Subcutaneous abdominal adipose tissue (tissue), 5 donors: ENCODE data around the gene SNRK.
"Not testable (repeated sequence)": the region's sequence is repeated elsewhere in the genome, so short reads cannot be mapped to it uniquely, and the experiment has no call there.

Source experiments
- H3K27ac ChIP-seq: one replicate; pipeline ENCODE4 v1.7.0; 2013; ENCODE audit warnings: low read depth, mild to moderate bottlenecking, inconsistent platforms, low read length, moderate library complexity
- H3K27me3 ChIP-seq, 5 donors: one replicate each; pipeline ENCODE4 v1.7.0; 2013; ENCODE audit warnings: low read length in 5 of 5, inconsistent platforms in 1 of 5; ENCODE audit not compliant: control insufficient read depth in 5 of 5, insufficient read depth in 4 of 5
- H3K36me3 ChIP-seq, 5 donors: one replicate each; pipeline ENCODE4 v1.7.0; 2013; ENCODE audit warnings: low read length in 5 of 5; ENCODE audit not compliant: control insufficient read depth in 5 of 5, insufficient read depth in 5 of 5
- H3K4me1 ChIP-seq, 5 donors: one replicate each; pipeline ENCODE4 v1.7.0; 2013; ENCODE audit warnings: low read length in 5 of 5, mild to moderate bottlenecking in 3 of 5, moderate library complexity in 1 of 5; ENCODE audit not compliant: control insufficient read depth in 5 of 5, insufficient read depth in 5 of 5
- H3K4me3 ChIP-seq, 5 donors: one replicate each; pipeline ENCODE4 v1.7.0; 2013; ENCODE audit warnings: low read length in 5 of 5, low read depth in 1 of 5
- H3K9ac ChIP-seq, 5 donors: one replicate each; pipeline ENCODE4 v1.7.0; 2013; ENCODE audit warnings: low read length in 5 of 5, mild to moderate bottlenecking in 4 of 5, moderate library complexity in 3 of 5
- H3K9me3 ChIP-seq, 5 donors: one replicate each; pipeline ENCODE4 v1.7.0; 2013; ENCODE audit warnings: low read length in 5 of 5; ENCODE audit not compliant: control insufficient read depth in 5 of 5
- donor health status: healthy.
- donor health status: healthy.
- donor health status: healthy.
- donor health status: healthy.
- donor health status: healthy.

Gene SNRK

GRCh38 chr3:43345877-43346276 is 59.5 kb downstream of the SNRK start:
- H3K36me3 ChIP-seq, result peaks cover 38 to 96% (median 89%) of the 10 kb centered on the region in 5 donors

GRCh38 chr3:43346978-43347749 is 60.8 kb downstream of the SNRK start:
- H3K27ac ChIP-seq, result no peak overlapping the region
- H3K36me3 ChIP-seq, result peaks cover 38 to 89% (median 86%) of the 10 kb centered on the region in 5 donors
- peaks cover 0 to 7% (median 3%) of the 10 kb centered on the region in 5 donors for H3K9me3 ChIP-seq
- no peak overlapping the region for H3K4me3 ChIP-seq
- no peak overlapping the region for H3K9ac ChIP-seq
- peaks cover 0 to 32% (median 12%) of the 10 kb centered on the region in 5 donors for H3K4me1 ChIP-seq
- H3K27me3 ChIP-seq, result no peaks in the 10 kb centered on the region

More at GRCh38 chr3:43345877-43346276, 59.5 kb downstream of the SNRK start:
- no peak overlapping the region for H3K9ac ChIP-seq
- no peaks in the 10 kb centered on the region for H3K9me3 ChIP-seq
- peaks cover 0 to 32% (median 12%) of the 10 kb centered on the region in 5 donors for H3K4me1 ChIP-seq
- no peak overlapping the region for H3K27ac ChIP-seq
- H3K4me3 ChIP-seq, result no peak overlapping the region
- no peaks in the 10 kb centered on the region for H3K27me3 ChIP-seq

- H3K4me3 ChIP-seq, result no peak overlapping the region
- no peak overlapping the region for H3K27ac ChIP-seq
- no peaks in the 10 kb centered on the region for H3K27me3 ChIP-seq
- H3K4me1 ChIP-seq, result peaks cover 0 to 32% (median 12%) of the 10 kb centered on the region in 5 donors
- H3K9ac ChIP-seq, result no peak overlapping the region
- peaks cover 34 to 83% (median 80%) of the 10 kb centered on the region in 5 donors for H3K36me3 ChIP-seq
- H3K9me3 ChIP-seq, result peaks cover 3 to 13% (median 7%) of the 10 kb centered on the region in 5 donors
Measured at GRCh38 chr3:43347774-43348173, 61.4 kb downstream of the SNRK start.

DNA sequence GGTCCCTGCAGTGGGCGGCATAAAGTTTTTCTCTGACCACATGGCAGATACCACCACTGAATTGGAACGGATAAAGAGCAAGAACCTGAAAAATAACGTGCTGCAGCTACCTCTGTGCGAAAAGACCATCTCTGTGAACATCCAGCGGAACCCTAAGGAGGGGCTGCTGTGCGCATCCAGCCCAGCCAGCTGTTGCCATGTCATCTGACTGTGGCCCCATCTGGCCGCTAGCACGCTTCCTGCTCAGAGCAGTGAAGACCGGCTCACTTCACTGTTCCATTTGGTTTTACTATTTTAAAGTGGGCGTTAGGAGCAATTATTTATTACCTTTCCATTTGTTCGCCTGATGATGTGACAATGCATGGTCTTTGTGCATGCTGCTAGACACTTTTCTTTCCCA is 62.0 kb downstream of the SNRK start:
- Histone ChIP-seq H3K27me3 (no peaks in the 10 kb centered on the region), H3K36me3 (peaks cover 29 to 77% (median 75%) of the 10 kb centered on the region in 5 donors), H3K9ac (no peak overlapping the region), H3K4me3 (no peak overlapping the region), H3K27ac (no peak overlapping the region), H3K4me1 (peaks cover 0 to 30% (median 12%) of the 10 kb centered on the region in 5 donors), H3K9me3 (peaks cover 5 to 18% (median 11%) of the 10 kb centered on the region in 5 donors)

DNA sequence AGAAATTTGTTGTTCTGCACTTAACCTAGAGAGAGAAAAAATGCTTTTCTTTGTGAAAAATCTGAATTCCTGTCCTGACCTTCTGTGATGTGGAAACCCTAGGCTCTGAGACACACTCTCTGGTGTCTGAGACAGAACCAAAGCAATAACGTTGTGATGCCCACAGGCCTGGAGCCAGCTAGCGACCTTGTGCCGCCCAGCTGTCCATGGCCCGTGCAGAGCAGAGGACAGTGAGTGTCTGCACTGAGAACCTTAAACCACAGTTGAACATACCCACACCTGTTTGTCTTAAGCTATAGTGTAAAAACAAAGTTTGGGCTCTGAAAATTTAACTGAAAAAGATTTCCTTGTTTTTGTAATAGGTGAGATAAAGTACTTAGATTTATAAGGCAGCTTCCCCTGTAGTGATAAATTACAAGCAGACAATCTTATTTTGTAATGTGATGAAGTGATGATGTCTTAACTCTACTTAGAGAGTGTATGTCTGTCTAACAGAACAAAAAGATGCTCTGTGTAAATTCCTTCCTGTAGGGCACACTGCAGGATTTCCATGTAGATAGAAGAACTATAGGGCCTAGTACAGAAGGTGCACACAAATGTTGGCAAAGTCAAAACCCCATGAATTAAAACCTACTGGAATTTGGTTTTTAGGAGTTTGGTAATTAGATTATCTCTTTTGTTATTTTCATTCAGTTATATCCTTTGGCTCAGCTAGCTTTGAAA is 62.7 kb downstream of the SNRK start:
- Histone ChIP-seq H3K27me3 (no peaks in the 10 kb centered on the region), H3K9me3 (peaks cover 12 to 25% (median 16%) of the 10 kb centered on the region in 5 donors), H3K9ac (no peak overlapping the region), H3K27ac (no peak overlapping the region), H3K4me1 (peaks cover 0 to 25% (median 16%) of the 10 kb centered on the region in 5 donors), H3K4me3 (no peak overlapping the region), H3K36me3 (peaks cover 25 to 71% (median 68%) of the 10 kb centered on the region in 5 donors)

- Histone ChIP-seq H3K27me3 (no peaks in the 10 kb centered on the region), H3K9me3 (peaks cover 16 to 30% (median 20%) of the 10 kb centered on the region in 5 donors), H3K4me1 (peaks cover 0 to 28% (median 23%) of the 10 kb centered on the region in 5 donors), H3K9ac (no peak overlapping the region), H3K36me3 (peaks cover 21 to 64% (median 61%) of the 10 kb centered on the region in 5 donors), H3K27ac (no peak overlapping the region), H3K4me3 (no peak overlapping the region)
Measured at GRCh38 chr3:43349716-43350115, 63.4 kb downstream of the SNRK start.

GRCh38 chr3:43353393-43353792 is 67.1 kb downstream of the SNRK start:
- Histone ChIP-seq H3K9ac (no peak overlapping the region), H3K9me3 (peaks cover 16 to 31% (median 30%) of the 10 kb centered on the region in 5 donors), H3K27ac (no peak overlapping the region), H3K36me3 (peaks cover 18 to 30% (median 28%) of the 10 kb centered on the region in 5 donors), H3K27me3 (no peaks in the 10 kb centered on the region), H3K4me1 (peaks cover 0 to 19% (median 10%) of the 10 kb centered on the region in 5 donors), H3K4me3 (peak overlapping the region in 1 of 5 donors; percentile 9)

DNA sequence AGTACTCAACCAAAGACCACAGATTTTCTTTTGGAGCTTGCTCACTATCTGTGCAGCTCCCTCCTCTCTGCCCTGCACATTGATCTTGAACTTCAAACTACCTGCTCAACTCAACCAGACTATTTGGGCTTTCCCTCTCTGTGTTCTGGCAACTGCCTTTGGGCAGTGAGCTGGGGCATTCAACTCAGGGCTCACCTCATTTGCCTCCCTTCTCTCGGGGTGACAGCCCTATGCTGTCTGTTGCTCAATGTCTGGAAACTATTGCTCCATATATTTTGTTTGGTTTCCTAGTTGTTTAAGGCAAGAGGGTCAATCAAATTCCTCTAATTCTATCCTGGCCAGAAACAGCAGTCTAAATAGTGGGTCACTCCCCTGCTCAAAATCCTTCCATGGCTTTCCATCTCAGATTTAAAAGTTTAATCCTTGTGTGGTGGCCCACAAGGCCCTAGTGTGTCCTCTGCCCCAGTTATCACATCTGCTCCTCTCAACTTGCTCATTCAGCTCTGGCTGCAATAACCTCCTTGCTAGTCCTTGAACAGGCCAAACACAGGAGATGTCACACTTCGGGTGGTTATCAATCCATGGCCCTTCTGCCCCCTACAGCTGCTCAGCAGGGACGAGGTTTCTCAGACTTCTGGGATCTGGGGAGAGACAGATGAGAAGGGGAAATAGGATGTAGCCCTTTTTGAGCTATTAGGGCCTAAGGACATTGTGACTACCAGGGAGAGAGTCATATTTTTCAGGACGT is 67.8 kb downstream of the SNRK start:
- H3K4me1 ChIP-seq, result peaks cover 0 to 14% (median 10%) of the 10 kb centered on the region in 5 donors
- H3K27me3 ChIP-seq, result no peaks in the 10 kb centered on the region
- peak overlapping the region; percentile 55 for H3K27ac ChIP-seq
- no peak overlapping the region for H3K9ac ChIP-seq
- no peak overlapping the region for H3K4me3 ChIP-seq
- peaks cover 16 to 31% (median 30%) of the 10 kb centered on the region in 5 donors for H3K9me3 ChIP-seq
- peaks cover 18 to 23% (median 21%) of the 10 kb centered on the region in 5 donors for H3K36me3 ChIP-seq

DNA sequence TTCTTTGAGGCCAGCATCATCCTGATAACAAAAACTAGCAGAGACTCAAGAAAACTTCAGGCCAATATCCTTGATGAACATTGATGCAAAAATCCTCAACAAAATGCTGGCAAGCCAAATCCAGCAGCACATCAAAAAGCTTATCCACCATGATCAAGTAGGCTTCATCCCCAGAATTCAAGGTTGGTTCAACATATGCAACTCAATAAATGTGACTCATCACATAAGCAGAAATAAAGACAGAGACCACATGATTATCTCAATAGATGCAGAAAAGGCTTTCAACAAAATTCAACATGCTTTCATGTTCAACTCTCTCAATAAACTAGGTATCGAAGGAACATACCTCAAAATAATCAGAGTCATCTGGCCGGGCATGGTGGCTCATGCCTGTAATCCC is 69.7 kb downstream of the SNRK start:
- not testable (repeated sequence) for H3K9ac ChIP-seq, H3K27me3 ChIP-seq, H3K27ac ChIP-seq, H3K4me3 ChIP-seq, H3K36me3 ChIP-seq
- H3K4me1 ChIP-seq, result peaks cover 0 to 20% (median 7%) of the 10 kb centered on the region in 5 donors
- peaks cover 16 to 31% (median 30%) of the 10 kb centered on the region in 5 donors for H3K9me3 ChIP-seq
